Mammary epithelial cell (primary cell): ENCODE results near the gene PCDHB14.
"Not testable (repeated sequence)": the region's sequence is repeated elsewhere in the genome, so short reads cannot be mapped to it uniquely, and the experiment has no call there.

Source experiments
- EZH2 ChIP-seq: IDR thresholded peaks from 2 replicates; pipeline ENCODE4 v1.6.1; 2012; ENCODE audit warnings: low read length, inconsistent platforms, borderline replicate concordance
- TF ChIP-seq, protein P1 (sequence below), 2 donors: IDR thresholded peaks in 1 of 2; conservative IDR thresholded peaks in 1 of 2; 2 replicates each; pipeline ENCODE4 v1.5.1; 2011 to 2012; ENCODE audit warnings: inconsistent platforms in 2 of 2, low read length in 2 of 2, mild to moderate bottlenecking in 2 of 2, control low read depth in 1 of 2, low read depth in 1 of 2; ENCODE audit not compliant: insufficient read depth in 1 of 2; ENCODE audit errors: extremely low read depth in 1 of 2

DNA sequence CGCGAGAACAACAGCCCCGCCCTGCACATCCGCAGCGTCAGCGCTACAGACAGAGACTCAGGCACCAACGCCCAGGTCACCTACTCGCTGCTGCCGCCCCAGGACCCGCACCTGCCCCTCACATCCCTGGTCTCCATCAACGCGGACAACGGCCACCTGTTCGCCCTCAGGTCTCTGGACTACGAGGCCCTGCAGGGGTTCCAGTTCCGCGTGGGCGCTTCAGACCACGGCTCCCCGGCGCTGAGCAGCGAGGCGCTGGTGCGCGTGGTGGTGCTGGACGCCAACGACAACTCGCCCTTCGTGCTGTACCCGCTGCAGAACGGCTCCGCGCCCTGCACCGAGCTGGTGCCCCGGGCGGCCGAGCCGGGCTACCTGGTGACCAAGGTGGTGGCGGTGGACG lies 7.6 kb upstream of the PCDHB14 start:
- TF ChIP-seq, protein P1, sequence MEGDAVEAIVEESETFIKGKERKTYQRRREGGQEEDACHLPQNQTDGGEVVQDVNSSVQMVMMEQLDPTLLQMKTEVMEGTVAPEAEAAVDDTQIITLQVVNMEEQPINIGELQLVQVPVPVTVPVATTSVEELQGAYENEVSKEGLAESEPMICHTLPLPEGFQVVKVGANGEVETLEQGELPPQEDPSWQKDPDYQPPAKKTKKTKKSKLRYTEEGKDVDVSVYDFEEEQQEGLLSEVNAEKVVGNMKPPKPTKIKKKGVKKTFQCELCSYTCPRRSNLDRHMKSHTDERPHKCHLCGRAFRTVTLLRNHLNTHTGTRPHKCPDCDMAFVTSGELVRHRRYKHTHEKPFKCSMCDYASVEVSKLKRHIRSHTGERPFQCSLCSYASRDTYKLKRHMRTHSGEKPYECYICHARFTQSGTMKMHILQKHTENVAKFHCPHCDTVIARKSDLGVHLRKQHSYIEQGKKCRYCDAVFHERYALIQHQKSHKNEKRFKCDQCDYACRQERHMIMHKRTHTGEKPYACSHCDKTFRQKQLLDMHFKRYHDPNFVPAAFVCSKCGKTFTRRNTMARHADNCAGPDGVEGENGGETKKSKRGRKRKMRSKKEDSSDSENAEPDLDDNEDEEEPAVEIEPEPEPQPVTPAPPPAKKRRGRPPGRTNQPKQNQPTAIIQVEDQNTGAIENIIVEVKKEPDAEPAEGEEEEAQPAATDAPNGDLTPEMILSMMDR (conservative IDR thresholded peaks at IDR 0.05 in 1 of 2, IDR thresholded peaks at IDR 0.05 in 1 of 2; ENCODE audit: extremely low read depth in 1 of 2, insufficient read depth in 1 of 2, low read depth in 1 of 2, low read length in 2 of 2), result not testable (repeated sequence)
- not testable (repeated sequence) for TF ChIP-seq EZH2
